Fibroblast of the aortic adventitia (primary cell): ENCODE data around the gene PAPPA. TPM values are rescaled to one million over a fixed set of nuclear protein-coding genes. Genes with fewer than 3 reads are reported as not detected.

Source experiments
- DNase-seq: peaks from one replicate; pipeline ENCODE4 v3.0.0-alpha.2; 2010; ENCODE audit warnings: low read depth
- H3K4me3 ChIP-seq: 2 replicates; pipeline ENCODE4 v1.5.1; 2011; ENCODE audit warnings: low read depth, mild to moderate bottlenecking, control low read depth, low read length, moderate library complexity
- total RNA-seq: library from RNA; depleted of rRNA; stranded (reverse); fragments of >200 nt; gene quantifications from 2 replicates; pipeline ENCODE4 v1.2.3, GENCODE V29; 2012; ENCODE audit warnings: low replicate concordance
- TF ChIP-seq, protein P1 (sequence below): IDR thresholded peaks from 2 replicates; pipeline ENCODE4 v1.5.1; 2011; ENCODE audit warnings: mild to moderate bottlenecking, low read length, control low read depth, inconsistent platforms; ENCODE audit not compliant: insufficient read depth

The PAPPA gene
- total RNA-seq, 1 donor, result 80.5 TPM

DNA sequence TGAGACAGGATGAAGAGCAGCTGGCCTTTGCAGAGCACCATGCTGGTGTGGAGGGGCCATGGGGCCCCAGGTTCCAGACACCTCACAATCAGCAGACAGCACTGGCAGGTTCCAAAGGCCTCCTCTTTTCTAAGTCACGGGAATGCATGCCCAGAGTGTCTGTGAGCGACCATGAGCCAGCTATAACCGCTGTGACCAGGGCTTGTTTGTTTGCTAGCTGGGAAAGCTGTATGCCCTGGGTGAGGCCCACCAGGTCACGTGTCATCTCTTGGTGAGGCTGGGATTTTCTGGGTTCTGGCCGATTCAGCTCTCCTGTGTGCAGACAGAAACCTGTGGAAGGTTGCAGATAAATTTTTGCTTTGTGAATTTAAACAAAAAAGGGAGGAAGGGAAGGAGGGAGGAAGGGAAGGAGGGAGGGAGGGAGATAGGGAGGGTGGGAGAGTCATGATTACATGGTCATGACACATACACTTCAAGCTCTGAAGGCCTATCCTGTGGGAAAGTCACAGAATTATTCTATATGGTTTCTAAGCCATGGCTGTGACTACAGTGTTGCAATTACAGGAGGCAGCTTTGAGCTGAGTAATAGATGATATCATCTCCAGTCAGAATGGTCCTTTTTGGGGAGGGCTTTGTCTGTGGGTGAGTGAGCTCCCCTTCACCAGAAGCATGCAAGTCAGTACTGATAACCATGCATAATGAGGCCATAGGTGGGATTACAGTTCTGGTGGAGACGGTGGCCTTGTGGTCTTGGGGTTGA, 37.2 kb downstream of the PAPPA start:
- H3K4me3 ChIP-seq, result no peak overlapping the region
- TF ChIP-seq, protein P1, sequence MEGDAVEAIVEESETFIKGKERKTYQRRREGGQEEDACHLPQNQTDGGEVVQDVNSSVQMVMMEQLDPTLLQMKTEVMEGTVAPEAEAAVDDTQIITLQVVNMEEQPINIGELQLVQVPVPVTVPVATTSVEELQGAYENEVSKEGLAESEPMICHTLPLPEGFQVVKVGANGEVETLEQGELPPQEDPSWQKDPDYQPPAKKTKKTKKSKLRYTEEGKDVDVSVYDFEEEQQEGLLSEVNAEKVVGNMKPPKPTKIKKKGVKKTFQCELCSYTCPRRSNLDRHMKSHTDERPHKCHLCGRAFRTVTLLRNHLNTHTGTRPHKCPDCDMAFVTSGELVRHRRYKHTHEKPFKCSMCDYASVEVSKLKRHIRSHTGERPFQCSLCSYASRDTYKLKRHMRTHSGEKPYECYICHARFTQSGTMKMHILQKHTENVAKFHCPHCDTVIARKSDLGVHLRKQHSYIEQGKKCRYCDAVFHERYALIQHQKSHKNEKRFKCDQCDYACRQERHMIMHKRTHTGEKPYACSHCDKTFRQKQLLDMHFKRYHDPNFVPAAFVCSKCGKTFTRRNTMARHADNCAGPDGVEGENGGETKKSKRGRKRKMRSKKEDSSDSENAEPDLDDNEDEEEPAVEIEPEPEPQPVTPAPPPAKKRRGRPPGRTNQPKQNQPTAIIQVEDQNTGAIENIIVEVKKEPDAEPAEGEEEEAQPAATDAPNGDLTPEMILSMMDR, result no peak
- DNase-seq, result peak; percentile 70

DNA sequence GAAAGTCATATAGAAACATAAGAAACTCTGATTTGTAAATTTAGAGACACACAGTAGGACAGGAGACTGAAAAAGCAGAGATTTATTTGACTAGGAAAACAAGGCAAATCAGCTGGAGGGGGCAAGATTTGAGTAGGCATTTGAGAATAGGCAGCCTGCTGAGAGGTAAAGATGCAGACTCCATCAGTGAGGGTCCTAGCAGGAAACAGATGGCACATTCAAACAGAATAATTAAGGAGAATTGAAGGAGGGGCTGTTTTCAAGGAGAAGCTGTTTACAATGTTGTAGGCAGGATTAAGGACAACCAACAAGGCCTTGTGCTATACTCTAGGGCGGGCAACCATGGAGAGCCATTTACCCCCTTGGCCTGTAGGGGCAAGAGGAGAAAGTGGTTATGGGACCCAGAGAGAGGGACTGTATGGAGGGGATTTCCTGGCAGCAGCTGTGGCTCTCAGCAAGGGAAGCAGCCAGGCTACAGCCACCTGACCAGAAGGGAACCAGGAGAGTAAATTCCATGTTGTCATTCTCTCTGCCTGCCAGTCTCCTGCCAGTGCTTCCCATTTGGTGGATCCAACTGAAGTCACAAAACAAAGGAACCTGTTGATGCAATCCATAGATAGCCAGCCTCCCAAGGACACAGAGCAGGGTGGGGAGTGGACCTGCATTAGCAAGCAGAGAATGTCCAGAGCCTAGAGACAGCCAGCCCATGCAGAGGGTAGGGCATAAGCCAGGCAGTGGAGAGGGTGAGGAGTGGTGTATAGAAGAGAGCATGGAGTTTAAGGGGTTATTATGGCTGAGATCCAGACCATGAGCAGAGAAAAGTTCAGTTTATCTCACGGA, 38.2 kb downstream of the PAPPA start:
- no peak overlapping the region for H3K4me3 ChIP-seq
- TF ChIP-seq, protein P1, result peak; percentile 15
- no peak for DNase-seq

DNA sequence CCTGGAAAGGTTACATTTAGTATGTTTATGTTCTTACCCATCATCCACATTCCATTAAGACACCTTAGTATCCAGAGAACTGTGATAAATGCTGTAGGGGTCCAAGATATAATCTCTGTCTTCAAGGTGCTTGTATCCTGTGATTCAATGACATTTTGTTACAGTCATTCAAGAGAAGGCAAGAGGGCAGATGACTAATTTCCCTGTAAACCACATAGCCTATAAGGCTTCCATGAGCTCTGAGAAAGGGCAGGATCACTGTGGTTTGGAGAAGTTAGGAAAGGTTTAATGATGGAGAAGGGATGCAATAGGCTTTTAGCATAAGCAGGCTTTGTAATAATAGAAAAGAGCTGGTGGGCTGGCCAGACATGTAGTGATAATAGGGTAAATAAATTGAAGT, 40.0 kb downstream of the PAPPA start:
- no peak overlapping the region for H3K4me3 ChIP-seq
- TF ChIP-seq, protein P1, result no peak
- peak; percentile 69 for DNase-seq

DNA sequence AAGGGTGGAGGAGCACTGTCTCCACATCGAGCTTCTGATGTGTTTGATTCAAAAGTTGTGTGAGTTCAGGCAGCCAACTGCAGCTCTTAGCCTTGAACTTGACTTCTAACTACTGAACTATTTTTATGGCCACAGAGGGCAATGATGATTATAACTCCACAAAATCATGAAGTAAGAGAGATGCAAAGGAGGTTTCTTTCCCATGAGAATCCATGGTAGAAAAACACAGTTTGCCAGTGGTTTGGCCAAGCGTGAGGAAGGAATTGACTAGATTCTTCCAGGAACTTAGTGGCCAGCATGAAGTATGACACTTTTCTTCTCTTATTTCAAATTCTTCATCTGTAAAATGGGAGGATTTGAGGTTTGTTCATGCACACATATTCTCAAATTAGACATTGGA, 43.2 kb downstream of the PAPPA start:
- no peak for DNase-seq
- TF ChIP-seq, protein P1, result no peak
- no peak overlapping the region for H3K4me3 ChIP-seq

DNA sequence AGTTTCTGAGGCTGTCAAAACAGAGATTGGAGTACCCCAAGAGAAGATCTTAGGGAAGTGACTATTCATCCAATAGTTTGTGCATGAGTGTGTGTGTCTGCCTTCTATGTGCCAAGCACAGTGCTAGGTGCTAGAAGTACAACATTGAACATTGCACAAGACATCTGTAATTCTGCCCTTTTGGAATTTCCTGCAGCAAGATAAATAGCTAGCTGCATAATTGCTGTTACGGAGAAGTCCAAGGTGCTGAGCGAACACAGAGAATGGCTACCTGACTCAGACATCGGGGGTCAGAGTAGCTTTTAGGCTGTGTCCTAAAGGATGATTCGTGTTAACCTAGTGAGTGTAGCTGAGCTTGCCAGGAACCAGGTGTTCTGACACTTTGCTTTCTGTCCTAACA, 44.8 kb downstream of the PAPPA start:
- TF ChIP-seq, protein P1, result no peak
- H3K4me3 ChIP-seq, result no peak overlapping the region
- peak; percentile 33 for DNase-seq

DNA sequence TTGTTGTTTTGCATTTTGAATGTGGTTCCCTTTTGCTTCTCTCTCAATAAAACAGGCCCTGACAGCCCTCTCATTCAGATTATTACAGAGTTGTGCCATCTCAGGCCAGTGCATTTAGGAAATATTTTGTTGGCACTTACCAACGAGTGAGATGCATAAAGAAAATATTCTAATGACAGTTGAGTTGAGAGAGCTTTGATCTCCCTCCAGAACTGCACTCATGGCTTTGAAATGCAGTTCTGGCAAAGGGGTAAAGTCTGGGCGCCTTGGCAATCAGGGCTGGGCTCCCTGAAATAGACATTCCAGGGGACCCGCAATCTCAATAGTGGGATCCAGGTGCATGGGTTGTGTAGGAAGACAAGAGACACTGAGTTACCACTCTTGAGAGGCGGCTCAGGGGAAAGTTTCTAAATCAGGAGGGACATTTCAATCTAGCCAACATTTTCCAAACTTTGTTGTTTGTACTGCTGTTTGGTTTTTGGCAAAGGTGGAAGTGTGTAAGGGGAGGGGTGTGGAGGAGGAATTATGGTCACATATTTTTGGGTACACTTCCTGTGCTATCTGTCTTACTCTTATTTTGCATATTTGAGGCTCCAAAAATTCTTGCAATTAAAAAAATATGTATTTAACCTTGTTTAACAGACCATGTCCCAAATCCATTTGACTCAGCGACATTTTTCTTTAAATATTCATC, 48.8 kb downstream of the PAPPA start:
- TF ChIP-seq, protein P1, result no peak
- DNase-seq, result peak; percentile 52
- H3K4me3 ChIP-seq, result no peak overlapping the region
